Dermis blood vessel endothelial cell (primary cell): Measurements from ENCODE around the gene RALA. TPM values are rescaled to one million over a fixed set of nuclear protein-coding genes. Genes with fewer than 3 reads are reported as not detected.
"Not testable (repeated sequence)": the region's sequence is repeated elsewhere in the genome, so short reads cannot be mapped to it uniquely, and the experiment has no call there.

Source experiments
- DNase-seq: peaks from one replicate; pipeline ENCODE4 v3.0.0; 2010
- total RNA-seq: library from RNA; depleted of rRNA; stranded (reverse); fragments of >200 nt; gene quantifications from 2 replicates; pipeline ENCODE4 v1.2.3, GENCODE V29; 2014

RALA gene
- total RNA-seq, 1 donor from 2014 or later: 36.9 TPM

DNA sequence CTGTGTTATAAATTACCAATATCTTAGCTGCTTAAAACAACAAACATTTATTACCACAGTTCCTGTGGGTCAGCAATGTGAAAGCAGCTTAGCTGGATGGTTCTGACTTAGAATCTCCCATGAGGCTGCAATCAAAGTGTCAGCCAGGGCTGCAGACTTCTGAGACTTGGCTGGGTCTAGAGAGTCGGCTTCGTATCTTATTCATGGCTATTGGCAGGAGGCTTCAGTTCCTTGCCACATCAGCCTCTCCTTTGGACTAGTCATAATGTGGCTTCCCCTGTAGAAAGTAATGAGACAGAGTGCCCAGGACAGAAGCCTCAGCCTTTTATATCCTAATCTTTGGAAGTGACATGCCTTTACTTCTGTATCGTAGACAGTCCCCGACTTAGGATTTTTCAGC is 27.3 kb downstream of the RALA start:
- peak; percentile 41 for DNase-seq

DNA sequence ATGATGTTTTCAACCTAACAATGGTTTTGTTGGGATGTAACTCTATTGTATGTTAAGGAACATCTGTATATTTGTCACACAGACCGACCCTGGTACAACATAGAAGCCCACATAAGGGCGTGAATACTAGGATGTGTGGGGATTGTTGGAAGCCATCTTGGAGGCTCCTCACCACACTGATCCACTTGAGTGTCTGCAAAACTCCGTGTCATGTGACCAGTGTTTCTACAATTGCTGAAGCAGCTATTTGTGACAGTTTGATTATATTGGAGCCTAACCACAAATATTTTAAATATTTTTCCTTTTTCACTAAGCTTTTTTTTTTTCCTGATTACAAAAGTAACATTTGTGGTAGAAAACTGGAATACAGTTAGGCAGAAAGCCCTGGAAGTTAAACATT is 27.9 kb downstream of the RALA start:
- no peak for DNase-seq

DNA sequence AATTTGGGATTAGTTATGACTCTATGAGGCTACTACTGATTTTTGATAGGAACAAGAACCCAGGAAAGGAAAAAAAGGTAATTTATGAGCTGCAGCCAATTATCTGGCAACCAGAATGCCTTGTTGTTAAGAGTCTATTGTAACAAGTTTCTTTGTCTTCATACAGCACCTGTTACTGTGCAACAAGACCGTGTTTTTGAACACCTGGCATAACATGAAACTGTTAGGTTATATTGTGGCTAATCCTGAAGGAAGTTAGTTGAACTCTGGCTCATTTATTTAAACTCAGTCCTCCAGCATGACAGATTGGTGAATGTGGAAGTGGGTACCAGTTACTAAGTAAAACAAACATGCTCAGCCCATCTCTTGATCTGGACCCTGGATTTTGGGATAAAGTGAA is 33.0 kb downstream of the RALA start:
- DNase-seq: peak; percentile 22

DNA sequence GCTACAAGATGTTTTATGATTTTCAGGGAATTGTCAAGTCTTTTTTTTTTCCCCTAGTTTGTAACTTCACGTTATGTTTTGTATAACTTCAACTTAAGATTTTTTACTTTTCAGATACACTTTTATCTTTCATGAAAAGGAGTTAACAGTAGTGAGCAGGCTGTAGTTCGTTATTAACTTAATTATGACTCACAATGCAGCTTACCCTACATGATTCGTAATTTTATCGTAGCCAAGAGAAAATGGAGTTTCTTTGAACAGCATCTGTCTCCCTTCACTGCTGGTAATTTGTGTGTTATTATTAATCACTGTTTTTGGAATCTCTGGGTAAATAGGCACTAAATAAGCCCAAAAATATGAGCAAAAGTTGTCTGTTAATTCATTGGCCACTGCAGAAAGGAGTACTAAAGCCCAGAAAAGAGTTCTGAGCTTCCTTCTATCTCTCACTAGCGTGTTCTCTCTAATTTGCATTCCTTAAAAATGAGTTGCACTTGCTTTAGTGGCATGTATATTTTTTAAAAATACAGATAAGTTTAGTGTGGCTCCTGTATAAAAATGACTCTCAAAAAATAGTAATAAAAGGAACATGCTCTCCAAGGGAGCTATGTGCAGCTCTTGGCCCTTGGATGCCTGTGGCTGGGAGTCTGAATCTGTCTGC is 36.1 kb downstream of the RALA start:
- DNase-seq: no peak

DNA sequence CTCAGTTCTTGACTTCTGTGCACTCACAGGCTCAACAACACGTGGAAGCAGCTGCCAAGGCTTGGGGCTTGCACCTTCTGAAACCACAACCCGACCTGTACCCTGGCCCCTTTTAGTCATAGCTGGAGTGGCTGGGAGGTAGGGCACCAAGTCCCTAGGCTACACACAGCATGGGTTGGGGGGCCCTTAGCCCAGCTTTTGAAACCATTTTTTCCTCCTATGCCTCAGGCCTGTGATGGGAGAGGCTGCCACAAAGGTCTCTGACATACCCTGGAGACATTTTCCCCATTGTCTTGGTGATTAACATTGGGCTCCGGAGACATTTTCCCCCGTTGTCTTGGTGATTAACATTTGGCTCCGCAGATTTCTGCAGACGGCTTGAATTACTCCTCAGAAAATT is 38.6 kb downstream of the RALA start:
- DNase-seq: no peak

DNA sequence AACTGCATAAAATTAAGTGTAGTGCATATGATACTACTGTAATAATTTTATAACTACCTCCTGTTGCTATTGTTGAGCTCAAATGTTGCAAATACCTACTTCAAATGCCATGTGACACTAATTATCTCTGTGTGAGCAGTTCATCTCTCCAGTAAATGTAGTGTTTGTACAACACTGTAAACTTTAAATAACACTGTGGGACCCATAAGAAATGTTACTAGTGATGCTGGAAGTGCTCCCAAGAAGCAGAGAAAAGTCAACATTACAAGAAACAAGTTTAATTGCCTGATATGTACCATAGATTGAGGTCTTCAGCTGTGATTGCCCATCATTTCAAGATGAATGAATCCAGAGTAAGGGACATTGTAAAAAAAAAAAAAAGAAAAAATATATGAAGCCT is 39.9 kb downstream of the RALA start:
- no peak for DNase-seq

DNA sequence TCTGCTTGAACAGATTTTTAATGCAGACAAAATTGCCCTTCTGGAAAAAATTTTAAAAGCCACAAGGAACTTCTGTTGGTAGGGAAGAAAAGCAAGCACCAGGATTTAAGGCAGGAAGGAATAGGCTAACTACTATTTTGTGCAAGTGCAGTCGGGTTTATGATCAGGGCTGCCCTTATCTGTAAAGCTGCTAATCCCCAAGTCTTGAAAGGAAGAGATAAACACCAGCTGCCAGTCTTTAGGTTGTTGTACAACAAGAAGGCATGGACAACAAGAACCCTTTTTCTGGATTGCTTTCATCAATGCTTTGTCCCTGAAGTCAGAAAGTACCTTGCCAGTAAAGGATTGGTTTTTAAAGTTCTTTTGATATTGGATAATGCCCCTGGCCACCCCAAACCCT is 40.7 kb downstream of the RALA start:
- DNase-seq: no peak

DNA sequence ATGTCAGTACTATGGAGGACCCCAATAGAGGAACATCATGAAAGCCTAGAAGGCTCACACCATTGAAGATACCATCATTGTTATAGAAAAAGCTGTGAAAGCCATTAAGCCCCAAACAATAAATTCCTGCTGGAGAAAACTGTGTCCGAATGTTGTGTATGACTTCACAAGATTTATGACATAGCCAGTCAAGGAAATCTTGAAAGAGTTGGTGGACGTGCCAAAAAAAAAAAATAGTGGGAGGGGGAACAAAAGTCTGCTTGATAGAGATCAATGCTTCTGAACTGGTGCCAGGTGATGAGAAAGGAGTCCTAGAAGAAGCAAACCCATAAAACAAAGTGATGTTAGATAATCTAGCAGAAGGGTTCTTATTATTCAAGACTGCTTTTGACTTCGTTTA is 41.2 kb downstream of the RALA start:
- no peak for DNase-seq

DNA sequence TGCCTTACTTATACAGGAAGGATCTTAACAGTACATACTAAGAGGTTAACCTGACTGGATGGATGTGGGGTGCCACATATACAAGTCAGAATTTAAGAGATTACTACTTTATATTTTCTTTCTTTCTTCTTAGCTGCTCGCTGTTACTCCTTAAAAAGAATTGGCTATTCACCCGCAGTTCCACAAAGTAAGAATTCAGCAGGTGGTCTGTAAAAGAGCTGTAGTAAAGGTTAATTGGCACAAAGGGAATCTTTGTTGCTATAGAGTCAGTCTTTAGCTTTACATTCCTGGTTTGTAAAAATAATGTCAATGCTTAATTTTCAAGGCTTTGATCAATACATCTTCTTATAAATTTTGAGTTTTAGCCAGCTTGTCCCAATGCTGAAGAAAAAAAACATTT is 43.2 kb downstream of the RALA start:
- DNase-seq: no peak

DNA sequence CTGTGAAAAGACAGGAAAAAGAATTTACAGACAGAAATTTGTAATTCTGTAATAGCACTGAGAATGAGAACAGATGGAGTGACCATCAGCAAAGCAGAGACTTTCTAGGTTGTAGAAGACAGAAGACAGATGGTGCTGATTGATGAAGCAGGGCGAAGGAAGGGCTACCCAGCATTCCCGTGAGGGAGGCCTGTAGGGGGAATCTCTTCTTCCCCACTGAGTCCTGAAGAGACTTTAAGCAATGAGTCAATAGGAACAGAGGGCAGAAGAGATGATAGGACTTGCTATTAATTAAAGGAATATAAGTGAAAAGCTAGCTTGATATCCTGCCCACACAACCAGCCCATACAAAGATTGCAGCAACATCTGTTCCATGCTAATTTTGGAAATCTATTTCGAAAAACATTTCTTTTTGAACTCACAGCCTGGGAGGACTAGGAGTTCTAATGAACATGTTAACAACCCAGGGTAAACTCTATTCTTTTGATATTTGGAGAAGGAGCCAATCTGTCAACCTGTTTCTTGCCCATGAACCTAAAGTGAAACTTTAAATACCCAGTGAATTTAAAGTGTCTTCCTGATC is 44.1 kb downstream of the RALA start:
- DNase-seq: no peak

DNA sequence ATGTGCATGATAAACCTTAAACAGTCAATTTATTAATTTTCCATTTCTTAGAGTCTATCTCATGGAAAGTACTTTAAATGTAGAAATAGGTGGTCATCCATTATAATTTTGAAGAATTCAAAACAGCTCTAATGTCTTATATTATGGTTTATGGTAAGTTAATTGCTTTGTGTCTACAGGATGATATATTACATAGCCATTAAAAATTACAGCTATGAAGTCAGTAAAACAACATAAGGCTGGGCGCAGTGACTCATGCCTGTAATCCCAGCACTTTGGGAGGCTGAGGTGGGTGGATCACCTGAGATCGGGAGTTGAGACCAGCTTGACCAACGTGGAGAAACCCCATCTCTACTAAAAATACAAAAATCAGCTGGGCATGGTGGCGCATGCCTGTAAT is 44.9 kb downstream of the RALA start:
- not testable (repeated sequence) for DNase-seq

DNA sequence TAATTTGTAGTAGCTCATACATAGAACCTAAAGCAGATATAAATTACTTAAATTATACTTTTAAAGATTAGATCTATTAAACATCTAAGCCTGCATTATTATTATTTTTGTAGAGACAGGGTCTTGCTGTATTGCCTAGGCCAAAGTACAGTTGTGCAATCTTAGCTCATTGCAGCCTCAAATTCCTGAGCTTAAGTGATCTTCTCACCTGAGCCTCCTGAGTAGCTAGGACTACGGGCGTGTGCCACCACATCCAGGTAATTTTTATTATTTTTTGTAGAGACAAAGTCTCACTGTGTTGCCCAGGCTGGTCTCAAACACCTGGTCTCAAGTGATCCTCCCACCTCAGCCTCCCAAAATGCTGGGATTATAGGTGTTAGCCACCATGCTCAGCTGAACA is 46.7 kb downstream of the RALA start:
- no peak for DNase-seq

DNA sequence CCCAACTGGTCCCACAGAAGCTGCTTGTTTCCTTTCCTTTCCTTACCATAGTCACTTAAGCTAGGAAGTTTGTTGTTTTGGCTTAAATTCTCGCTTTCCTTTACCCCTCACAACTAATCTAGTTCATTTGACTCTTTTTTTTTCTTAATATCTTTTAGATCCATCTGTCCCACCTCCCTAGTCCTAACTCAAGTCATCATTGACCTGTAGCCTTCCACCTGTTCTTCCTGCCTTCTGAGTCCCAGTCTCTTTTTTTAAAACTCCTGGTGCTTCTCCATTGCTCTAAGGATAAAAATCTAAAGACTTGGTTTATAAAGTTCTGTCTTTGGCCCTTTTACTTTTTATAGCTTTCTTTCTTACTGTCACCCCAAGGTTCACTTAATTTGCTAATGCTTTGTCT is 47.6 kb downstream of the RALA start:
- DNase-seq: no peak

DNA sequence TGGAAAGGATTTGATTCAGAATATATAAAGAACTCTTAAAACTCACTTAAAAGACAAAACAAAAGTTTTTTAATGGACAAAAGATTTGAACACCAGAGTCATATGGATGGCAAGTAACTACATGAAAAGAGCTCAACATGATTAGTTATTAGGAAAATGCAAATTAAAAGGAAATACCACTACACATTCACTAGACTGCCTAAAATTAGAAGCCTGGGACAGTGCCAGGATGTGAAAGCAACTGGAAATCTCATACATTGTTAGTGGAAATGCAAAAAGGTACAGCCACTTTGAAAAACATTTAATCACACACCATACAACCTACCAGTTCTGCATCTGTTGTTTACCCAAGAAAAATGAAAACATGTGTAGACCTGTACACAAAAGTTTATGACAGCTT is 48.8 kb downstream of the RALA start:
- DNase-seq: peak; percentile 57

DNA sequence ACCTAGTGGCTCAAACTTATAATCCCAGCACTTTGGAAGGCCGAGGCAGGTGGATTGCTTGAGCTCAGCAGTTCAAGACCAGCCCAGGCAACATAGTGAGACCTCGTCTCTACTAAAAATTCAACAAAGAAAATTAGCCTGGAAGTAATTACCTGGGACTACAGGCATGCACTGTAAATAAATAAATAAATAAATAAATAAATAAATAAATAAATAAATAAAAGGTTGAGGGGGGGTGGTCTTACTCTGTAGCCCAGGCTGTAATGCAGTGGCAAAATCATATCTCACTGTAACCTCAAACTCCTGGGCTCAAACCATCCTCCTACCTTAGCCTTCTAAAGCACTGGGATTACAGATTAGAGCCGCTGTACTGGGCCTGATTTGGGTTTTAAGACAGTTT is 50.5 kb downstream of the RALA start:
- no peak for DNase-seq

DNA sequence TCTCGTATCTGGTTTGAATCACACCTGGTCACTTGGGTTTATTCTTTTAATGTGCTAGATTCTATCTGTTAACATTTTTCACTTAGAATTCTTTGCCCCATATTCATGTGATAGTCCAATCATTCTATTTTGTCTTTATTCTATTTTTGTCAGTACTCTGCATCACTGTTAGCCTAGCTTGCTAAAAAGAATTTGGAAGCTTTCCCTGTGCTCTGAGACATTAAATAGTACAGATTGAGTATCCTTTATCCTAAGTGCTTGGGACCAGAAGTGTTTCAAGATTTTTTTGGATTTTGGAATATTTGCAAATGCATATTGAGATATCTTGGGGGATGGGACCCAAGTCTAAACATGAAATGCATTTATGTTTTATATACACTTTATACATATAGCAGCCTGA is 51.0 kb downstream of the RALA start:
- no peak for DNase-seq

DNA sequence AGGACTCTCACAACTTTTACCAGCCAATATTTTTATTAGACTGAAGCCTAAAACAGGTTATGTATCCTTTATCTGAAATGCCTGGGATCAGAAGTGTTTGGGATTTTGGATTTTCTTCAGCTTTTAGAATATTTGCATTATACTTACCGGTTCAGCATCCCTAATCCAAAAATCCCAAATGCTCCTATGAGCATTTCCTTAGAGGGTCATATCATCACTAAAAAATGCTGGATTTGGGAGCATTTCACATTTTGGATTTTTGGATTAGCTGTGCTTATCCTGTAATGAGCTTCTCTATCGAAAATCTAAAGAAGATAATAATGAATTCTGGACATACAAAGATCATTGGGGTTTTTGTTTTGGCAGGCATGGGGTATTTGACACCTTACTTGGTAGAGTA is 53.0 kb downstream of the RALA start:
- DNase-seq: no peak

DNA sequence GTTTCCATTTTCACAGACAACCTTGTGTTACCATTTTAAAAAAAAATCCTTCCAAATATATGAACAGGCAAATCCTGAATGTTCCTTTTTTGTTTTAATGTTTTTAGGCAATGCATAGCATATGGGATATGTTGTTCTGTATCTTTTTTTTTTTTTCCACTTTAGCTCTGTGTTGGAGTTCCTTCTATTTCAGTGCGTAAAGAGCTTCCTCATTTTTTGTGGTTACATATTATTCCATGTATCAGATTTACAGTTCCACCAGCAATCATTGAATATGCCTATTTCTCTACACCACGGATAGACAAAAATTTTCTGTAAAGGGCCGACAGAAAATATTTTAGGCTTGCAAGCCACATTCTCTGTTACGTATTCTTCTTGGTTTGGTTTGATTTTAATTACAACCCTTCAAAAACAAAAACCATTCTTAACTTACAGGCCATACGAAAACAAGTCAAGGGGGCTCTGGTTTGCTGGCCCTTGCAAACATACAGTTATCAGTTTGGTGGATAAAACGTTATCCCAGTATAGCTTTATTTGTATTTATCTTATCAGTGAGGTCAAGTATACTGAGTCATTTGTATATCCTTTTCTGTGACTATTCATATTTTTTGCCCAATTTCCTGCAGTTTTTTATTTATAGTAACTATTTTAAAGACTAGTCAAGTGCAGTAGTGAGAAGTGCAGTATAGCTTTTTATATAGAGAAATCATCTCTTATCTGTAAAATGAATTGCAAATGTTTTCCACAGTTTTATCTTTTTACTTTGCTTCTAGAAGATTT is 55.7 kb downstream of the RALA start:
- DNase-seq: no peak

DNA sequence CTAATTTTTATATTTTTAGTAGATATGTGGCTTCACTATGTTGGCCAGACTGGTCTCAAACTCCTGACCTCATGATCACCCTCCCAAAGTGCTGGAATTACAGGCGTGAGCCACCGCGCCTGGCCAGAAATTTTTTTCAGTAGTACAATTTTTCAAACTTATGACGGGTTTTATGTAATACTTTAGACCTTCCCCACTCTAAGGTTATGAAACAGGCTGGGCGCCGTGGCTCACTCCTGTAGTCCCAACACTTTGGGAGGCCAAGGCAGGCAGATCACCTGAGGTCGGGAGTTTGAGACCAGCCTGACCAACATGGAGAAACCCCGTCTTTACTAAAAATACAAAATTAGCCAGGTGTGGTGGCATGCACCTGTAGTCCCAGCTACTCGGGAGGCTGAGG is 56.5 kb downstream of the RALA start:
- DNase-seq: not testable (repeated sequence)

DNA sequence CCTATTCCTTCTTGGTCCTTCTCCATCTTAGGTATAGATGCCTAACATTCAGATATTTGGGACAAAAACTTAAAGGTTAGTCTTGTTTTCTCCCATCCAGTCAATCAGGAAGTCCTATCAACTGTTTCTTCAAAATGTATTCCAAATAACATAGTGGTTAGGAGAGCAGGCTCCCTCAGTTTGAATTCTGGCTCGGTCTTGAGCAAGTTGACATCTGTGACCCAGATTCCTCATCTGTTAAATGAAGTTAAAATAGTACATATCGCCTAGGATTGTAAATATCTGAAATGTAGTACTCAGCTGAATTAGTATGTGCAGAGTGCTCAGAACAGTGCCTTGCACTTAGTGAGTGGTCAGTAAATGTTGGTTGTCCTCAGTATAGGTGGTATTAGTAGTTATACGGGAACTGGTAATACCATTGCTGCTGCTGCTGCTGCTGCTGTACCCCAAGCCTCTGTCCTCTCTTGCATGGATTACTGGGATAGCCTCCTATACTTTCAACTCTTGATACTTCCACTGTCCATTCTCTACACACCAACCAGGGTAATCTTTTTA is 58.6 kb downstream of the RALA start:
- DNase-seq: no peak

DNA sequence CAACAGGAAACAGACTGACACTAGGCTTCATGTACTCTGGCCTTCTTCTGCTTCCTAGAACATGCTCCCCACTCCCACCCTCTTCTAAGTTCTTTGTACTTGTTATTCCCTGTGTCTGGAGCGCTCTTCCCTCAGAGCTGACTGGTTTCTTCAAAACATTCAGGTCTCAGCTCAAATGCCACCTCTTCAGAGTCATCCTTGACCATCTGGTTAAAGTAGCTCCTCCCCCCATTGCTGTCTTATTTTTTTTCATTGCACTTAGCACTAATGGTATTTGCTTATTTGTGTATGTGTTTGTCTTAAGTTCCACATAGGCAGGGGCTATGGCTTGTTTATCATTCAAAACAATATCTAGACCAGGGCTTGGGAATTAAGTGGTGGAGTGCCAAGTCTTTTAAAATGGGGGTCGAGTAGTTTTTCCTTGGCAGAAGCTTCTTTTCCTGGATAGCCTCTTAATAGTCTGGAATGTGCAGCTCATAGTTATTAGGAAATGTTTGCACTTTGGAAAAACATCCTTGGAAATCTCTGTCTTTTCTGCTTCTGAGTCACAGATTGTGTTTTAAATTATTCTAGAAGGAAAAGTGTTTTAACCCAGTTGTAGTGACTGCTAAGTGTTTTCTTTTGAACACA is 60.0 kb downstream of the RALA start:
- DNase-seq: peak; percentile 77

DNA sequence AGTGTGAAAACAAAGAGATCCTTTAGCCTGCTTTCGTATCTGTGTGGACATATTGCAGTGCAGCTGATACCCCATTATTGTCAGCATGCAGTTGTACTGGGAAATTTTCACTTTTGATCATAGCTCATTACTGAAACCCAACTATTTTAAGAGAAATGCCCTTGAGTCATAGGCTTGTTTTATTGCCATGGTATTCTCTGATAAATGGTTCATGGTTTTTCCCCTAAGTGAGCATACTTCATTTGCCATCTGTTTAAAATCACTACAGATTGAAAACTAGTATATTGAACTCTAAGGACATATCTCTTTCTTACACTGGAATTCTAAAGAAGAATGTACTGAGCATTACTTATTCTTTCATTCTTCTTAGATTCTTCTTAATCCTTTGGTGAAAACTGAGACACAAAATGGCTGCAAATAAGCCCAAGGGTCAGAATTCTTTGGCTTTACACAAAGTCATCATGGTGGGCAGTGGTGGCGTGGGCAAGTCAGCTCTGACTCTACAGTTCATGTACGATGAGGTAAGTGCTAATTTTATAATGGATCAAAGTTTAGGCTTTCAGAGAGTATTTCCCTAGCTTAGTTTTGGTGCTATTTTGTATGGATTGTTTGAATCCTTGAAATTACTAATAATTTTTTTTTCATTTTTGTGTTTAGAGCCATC is 63.0 kb downstream of the RALA start:
- no peak for DNase-seq
